ENCODE results near the gene SPRYD4. TPM values are rescaled to one million over a fixed set of nuclear protein-coding genes. Genes with fewer than 3 reads are reported as not detected.
A peak's percentile ranks its signal among the peaks of the same experiment; 100 is the strongest.
"Not testable (repeated sequence)": the region's sequence is repeated elsewhere in the genome, so short reads cannot be mapped to it uniquely, and the experiment has no call there.

The SPRYD4 gene
- total RNA-seq, 2 experiments from 2014 or later: 3.2 to 3.3 TPM

- CTCF ChIA-PET: no interaction called here
- H3K36me3 Mint-ChIP-seq (ENCODE audit: low read depth): peaks cover 3% of the 10 kb centered on the region
- H3K4me1 Mint-ChIP-seq (ENCODE audit: low read depth): peaks cover 16% of the 10 kb centered on the region
- POLR2A ChIA-PET: no interaction called here
- H3K27me3 Mint-ChIP-seq: peaks cover 27% of the 10 kb centered on the region
- no peak for TF ChIP-seq CTCF (IDR thresholded peaks at IDR 0.05)
- no peak overlapping the region for H3K27ac Mint-ChIP-seq
- intact Hi-C loops (cut with micrococcal nuclease): no loop called here
- H3K9me3 Mint-ChIP-seq: peaks cover 5% of the 10 kb centered on the region
- ATAC-seq: no peak
- H3K4me3 Mint-ChIP-seq: no peak overlapping the region
- DNase-seq: no peak
These were observed 18.3 kb downstream of the SPRYD4 start for GRCh38 chr12:56486694-56487093.

- H3K36me3 Mint-ChIP-seq (ENCODE audit: low read depth): peaks cover 3% of the 10 kb centered on the region
- peaks cover 29% of the 10 kb centered on the region for H3K27me3 Mint-ChIP-seq
- H3K4me3 Mint-ChIP-seq: peak overlapping the region; percentile 80
- TF ChIP-seq CTCF (IDR thresholded peaks at IDR 0.05): no peak
- CTCF ChIA-PET: interaction anchor here (1.0 to 1.8 kb wide), 4 partner anchors 9 to 124 kb away, joined by 3 to 6 read pairs (median 4); no protein-coding TSS in a partner anchor
- ATAC-seq: peak; percentile 35
- peak overlapping the region; percentile 61 for H3K27ac Mint-ChIP-seq
- POLR2A ChIA-PET: interaction anchor here (1.2 kb wide), 1 partner anchor 368 kb away, joined by 4 read pairs; no protein-coding TSS in a partner anchor
- peak; percentile 50 for DNase-seq
- H3K9me3 Mint-ChIP-seq: peaks cover 5% of the 10 kb centered on the region
- peaks cover 16% of the 10 kb centered on the region for H3K4me1 Mint-ChIP-seq (ENCODE audit: low read depth)
- intact Hi-C loops (cut with micrococcal nuclease): no loop called here
These were observed 19.2 kb downstream of the SPRYD4 start for GRCh38 chr12:56487448-56488040.

GRCh38 chr12:56488041-56488955 is 19.9 kb downstream of the SPRYD4 start, which contains the start of gene GLS2:
TSS of gene GLS2 (minus strand) at chr12:56488161. CDS start at chr12:56488118, 43 bp downstream.
- Mint-ChIP-seq H3K27ac (peak within 1 kb of the TSS; percentile 61), H3K4me1 (ENCODE audit: low read depth) (peaks cover 16% of the 10 kb centered on the region), H3K36me3 (ENCODE audit: low read depth) (peaks cover 3% of the 10 kb centered on the region), H3K9me3 (peaks cover 5% of the 10 kb centered on the region), H3K27me3 (peaks cover 32% of the 10 kb centered on the region), H3K4me3 (peak within 1 kb of the TSS; percentile 80)
- DNase-seq (peak; percentile 81), ATAC-seq (peak; percentile 97)
- ChIA-PET POLR2A (interaction anchor here (1.2 kb wide), 2 partner anchors 19 to 369 kb away, joined by 3 to 4 read pairs; no protein-coding TSS in a partner anchor), CTCF (interaction anchor here (0.7 to 1.8 kb wide), 5 partner anchors 8 to 124 kb away, joined by 3 to 6 read pairs (median 4); no protein-coding TSS in a partner anchor)
- no peak for TF ChIP-seq CTCF (IDR thresholded peaks at IDR 0.05)
- intact Hi-C loops (cut with micrococcal nuclease): no loop called here

- ChIA-PET CTCF (interaction anchor here (0.7 to 1.7 kb wide), 5 partner anchors 9 to 90 kb away, joined by 3 to 6 read pairs (median 3); no protein-coding TSS in a partner anchor), POLR2A (interaction anchor here (0.6 to 1.0 kb wide), 4 partner anchors 17 to 145 kb away, joined by 3 to 4 read pairs (median 3); no protein-coding TSS in a partner anchor)
- intact Hi-C loops (cut with micrococcal nuclease): no loop called here
- TF ChIP-seq CTCF (IDR thresholded peaks at IDR 0.05): no peak
- Mint-ChIP-seq H3K27me3 (peaks cover 32% of the 10 kb centered on the region), H3K27ac (no peak overlapping the region), H3K36me3 (ENCODE audit: low read depth) (peaks cover 3% of the 10 kb centered on the region), H3K4me1 (ENCODE audit: low read depth) (peaks cover 16% of the 10 kb centered on the region), H3K4me3 (no peak overlapping the region), H3K9me3 (peaks cover 5% of the 10 kb centered on the region)
- ATAC-seq: no peak
- DNase-seq: no peak
These were observed 22.0 kb downstream of the SPRYD4 start for GRCh38 chr12:56490360-56490759.

- intact Hi-C loops (cut with micrococcal nuclease); POLR2A ChIA-PET; H3K4me3 Mint-ChIP-seq; H3K36me3 Mint-ChIP-seq (ENCODE audit: low read depth); H3K4me1 Mint-ChIP-seq (ENCODE audit: low read depth); CTCF ChIA-PET; H3K27ac Mint-ChIP-seq; DNase-seq; H3K9me3 Mint-ChIP-seq; ATAC-seq: not testable (repeated sequence)
- H3K27me3 Mint-ChIP-seq: peaks cover 27% of the 10 kb centered on the region
These were observed 25.2 kb downstream of the SPRYD4 start for GRCh38 chr12:56493409-56494105.

GRCh38 chr12:56494106-56494415 is 25.7 kb downstream of the SPRYD4 start:
- ATAC-seq; POLR2A ChIA-PET; CTCF ChIA-PET; H3K9me3 Mint-ChIP-seq; DNase-seq; H3K4me1 Mint-ChIP-seq (ENCODE audit: low read depth); intact Hi-C loops (cut with micrococcal nuclease); H3K27ac Mint-ChIP-seq; H3K4me3 Mint-ChIP-seq; H3K36me3 Mint-ChIP-seq (ENCODE audit: low read depth): not testable (repeated sequence)
- peaks cover 23% of the 10 kb centered on the region for H3K27me3 Mint-ChIP-seq

- ATAC-seq; intact Hi-C loops (cut with micrococcal nuclease): not testable (repeated sequence)
These were observed 26.1 kb downstream of the SPRYD4 start for GRCh38 chr12:56494481-56494880.

More at GRCh38 chr12:56494481-56494880, 26.1 kb downstream of the SPRYD4 start:
- H3K27ac Mint-ChIP-seq; CTCF ChIA-PET; H3K4me3 Mint-ChIP-seq; POLR2A ChIA-PET; H3K4me1 Mint-ChIP-seq (ENCODE audit: low read depth); H3K9me3 Mint-ChIP-seq; DNase-seq; H3K36me3 Mint-ChIP-seq (ENCODE audit: low read depth): not testable (repeated sequence)
- peaks cover 19% of the 10 kb centered on the region for H3K27me3 Mint-ChIP-seq

Data from activated CD8-positive, alpha-beta T cell treated with anti-CD3 and anti-CD28 coated beads for 36 hours (primary cell).